ENCODE results near the gene KEAP1. TPM values are rescaled to one million over a fixed set of nuclear protein-coding genes. Genes with fewer than 3 reads are reported as not detected.
A peak's percentile ranks its signal among the peaks of the same experiment; 100 is the strongest.

Gene KEAP1
- total and polyA plus RNA-seq, 9 of the 15 experiments (the other 6 are each of a cell fraction or from before 2014, with no cell fraction given) = 2.1 to 95.6 (median 64.3) TPM

DNA sequence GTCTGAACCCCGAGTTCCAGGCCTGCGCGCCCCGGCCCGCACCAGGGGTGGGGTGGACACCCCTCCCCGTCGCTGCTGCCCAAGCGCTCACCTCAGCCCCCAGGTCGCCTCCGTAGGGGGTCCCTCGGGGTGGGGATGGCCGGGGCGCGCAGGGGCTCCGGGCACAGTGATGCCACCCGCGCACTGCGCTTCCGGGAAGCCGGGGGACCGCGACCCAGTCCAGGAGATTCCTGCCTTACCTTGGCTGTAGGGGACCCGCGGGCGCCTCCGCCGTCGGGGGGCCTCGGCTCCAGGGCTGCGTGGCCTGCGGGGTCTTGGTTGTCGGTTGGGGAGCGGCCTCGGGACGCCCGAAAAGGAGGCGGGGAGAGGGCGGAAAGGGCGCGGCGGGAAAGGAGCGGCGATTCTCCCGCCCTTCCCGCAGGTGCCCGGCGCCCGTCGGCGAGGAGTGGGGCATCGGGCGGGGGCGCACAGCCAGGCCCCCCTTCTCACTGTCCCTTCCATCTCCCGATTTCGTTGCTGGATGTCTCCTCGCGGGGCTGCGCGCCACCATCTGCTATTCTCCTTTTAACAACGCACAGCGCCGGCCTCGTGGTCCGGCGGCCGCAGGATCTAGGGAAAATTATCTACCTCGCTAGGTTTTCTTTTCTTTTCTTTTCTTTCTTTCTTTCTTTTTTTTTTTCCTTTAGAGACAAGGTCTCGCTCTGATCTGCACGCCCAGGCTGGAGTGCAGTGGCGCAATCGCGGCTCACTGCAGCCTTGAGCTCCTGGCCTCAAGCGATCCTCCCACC lies at the start of gene KEAP1 (continued):
- TF ChIP-seq ZNF431 (CRISPR knock-in tag; IDR thresholded peaks at IDR 0.05) (0 out of 2 replicates have a peak, but pooled peaks have one; percentile 27), HNRNPL (IDR thresholded peaks at IDR 0.05; ENCODE audit: low read depth, low read length) (peak; percentile 88; the same call in 1 of the 2 replicates), KLF6 (CRISPR knock-in tag; IDR thresholded peaks at IDR 0.05; ENCODE audit: borderline replicate concordance) (no peak), ZNF263 (CRISPR knock-in tag; IDR thresholded peaks at IDR 0.05; ENCODE audit: borderline replicate concordance) (no peak; the same call in none of the 2 replicates), ZNF76 (CRISPR knock-in tag; IDR thresholded peaks at IDR 0.05; ENCODE audit: borderline replicate concordance) (no peak), CBX2 (IDR thresholded peaks at IDR 0.05; ENCODE audit: insufficient read depth, low read length, poor library complexity, severe bottlenecking) (no peak), TCF7 (IDR thresholded peaks at IDR 0.05; ENCODE audit: borderline replicate concordance) (no peak), ZNF23 (CRISPR knock-in tag; IDR thresholded peaks at IDR 0.05) (no peak), LEF1 (IDR thresholded peaks at IDR 0.05) (no peak), ZNF212 (CRISPR knock-in tag; IDR thresholded peaks at IDR 0.05) (no peak), RHOXF2B (CRISPR knock-in tag; conservative IDR thresholded peaks at IDR 0.05) (no peak), BACH1 (tag; IDR thresholded peaks at IDR 0.05) (no peak; the same call in 1 of the 2 replicates), ZNF140 (CRISPR knock-in tag; IDR thresholded peaks at IDR 0.05) (no peak), ZSCAN29 (IDR thresholded peaks at IDR 0.05) (no peak), CBFA2T2 (conservative IDR thresholded peaks at IDR 0.05) (no peak), TGIF2 (CRISPR knock-in tag; IDR thresholded peaks at IDR 0.05) (0 out of 2 replicates have a peak, but pooled peaks have one; percentile 86), ZNF551 (CRISPR knock-in tag; IDR thresholded peaks at IDR 0.05) (no peak), PHF21A (IDR thresholded peaks at IDR 0.05; ENCODE audit: borderline replicate concordance, low read depth) (no peak), HDAC3 (IDR thresholded peaks at IDR 0.05; ENCODE audit: borderline replicate concordance, partially characterized antibody) (no peak), MED1 (CRISPR knock-in tag; IDR thresholded peaks at IDR 0.05; ENCODE audit: borderline replicate concordance) (no peak)
- TF ChIP-seq, protein P1, sequence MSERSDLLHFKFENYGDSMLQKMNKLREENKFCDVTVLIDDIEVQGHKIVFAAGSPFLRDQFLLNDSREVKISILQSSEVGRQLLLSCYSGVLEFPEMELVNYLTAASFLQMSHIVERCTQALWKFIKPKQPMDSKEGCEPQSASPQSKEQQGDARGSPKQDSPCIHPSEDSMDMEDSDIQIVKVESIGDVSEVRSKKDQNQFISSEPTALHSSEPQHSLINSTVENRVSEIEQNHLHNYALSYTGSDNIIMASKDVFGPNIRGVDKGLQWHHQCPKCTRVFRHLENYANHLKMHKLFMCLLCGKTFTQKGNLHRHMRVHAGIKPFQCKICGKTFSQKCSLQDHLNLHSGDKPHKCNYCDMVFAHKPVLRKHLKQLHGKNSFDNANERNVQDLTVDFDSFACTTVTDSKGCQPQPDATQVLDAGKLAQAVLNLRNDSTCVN (CRISPR knock-in tag; IDR thresholded peaks at IDR 0.05) = peak; percentile 20; the same call in 1 of the 2 replicates
- TF ChIP-seq, protein P2, sequence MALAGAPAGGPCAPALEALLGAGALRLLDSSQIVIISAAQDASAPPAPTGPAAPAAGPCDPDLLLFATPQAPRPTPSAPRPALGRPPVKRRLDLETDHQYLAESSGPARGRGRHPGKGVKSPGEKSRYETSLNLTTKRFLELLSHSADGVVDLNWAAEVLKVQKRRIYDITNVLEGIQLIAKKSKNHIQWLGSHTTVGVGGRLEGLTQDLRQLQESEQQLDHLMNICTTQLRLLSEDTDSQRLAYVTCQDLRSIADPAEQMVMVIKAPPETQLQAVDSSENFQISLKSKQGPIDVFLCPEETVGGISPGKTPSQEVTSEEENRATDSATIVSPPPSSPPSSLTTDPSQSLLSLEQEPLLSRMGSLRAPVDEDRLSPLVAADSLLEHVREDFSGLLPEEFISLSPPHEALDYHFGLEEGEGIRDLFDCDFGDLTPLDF (CRISPR knock-in tag; IDR thresholded peaks at IDR 0.05) = 0 out of 2 replicates have a peak, but pooled peaks have one; percentile 83
- TF ChIP-seq, protein P3, sequence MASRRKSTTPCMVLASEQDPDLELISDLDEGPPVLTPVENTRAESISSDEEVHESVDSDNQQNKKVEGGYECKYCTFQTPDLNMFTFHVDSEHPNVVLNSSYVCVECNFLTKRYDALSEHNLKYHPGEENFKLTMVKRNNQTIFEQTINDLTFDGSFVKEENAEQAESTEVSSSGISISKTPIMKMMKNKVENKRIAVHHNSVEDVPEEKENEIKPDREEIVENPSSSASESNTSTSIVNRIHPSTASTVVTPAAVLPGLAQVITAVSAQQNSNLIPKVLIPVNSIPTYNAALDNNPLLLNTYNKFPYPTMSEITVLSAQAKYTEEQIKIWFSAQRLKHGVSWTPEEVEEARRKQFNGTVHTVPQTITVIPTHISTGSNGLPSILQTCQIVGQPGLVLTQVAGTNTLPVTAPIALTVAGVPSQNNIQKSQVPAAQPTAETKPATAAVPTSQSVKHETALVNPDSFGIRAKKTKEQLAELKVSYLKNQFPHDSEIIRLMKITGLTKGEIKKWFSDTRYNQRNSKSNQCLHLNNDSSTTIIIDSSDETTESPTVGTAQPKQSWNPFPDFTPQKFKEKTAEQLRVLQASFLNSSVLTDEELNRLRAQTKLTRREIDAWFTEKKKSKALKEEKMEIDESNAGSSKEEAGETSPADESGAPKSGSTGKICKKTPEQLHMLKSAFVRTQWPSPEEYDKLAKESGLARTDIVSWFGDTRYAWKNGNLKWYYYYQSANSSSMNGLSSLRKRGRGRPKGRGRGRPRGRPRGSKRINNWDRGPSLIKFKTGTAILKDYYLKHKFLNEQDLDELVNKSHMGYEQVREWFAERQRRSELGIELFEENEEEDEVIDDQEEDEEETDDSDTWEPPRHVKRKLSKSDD (conservative IDR thresholded peaks at IDR 0.05; ENCODE audit: low read length) = no peak
- TF ChIP-seq, protein P4, sequence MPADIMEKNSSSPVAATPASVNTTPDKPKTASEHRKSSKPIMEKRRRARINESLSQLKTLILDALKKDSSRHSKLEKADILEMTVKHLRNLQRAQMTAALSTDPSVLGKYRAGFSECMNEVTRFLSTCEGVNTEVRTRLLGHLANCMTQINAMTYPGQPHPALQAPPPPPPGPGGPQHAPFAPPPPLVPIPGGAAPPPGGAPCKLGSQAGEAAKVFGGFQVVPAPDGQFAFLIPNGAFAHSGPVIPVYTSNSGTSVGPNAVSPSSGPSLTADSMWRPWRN (IDR thresholded peaks at IDR 0.05; ENCODE audit: low read depth) = peak; percentile 38; the same call in 1 of the 2 replicates

All from K562 (cell line).